ENCODE measurements around the gene TMEM109.

The TMEM109 gene

DNA sequence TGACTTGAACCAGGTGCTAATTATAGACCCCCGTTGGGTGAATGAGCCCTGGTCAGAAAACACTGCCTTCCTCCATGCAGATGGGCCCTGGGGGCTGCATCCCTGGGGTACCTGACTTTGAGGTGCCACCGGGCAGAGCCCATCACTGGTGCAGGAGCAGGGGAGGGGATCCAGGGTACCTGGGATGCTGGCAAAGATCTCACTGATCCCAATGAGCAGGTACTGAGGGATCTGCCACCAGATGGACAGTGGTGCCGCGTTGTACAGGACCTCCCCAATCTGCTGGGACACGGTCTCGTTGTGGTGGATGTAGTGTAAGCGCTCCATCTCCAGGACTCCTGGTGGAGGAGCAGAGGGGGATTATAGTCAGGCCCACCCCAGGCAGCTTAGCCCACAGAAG is 25.3 kb downstream of the TMEM109 start:
- no peak overlapping the region for H3K4me3 ChIP-seq (ENCODE audit: severe bottlenecking)
- no peak for ATAC-seq (ENCODE audit: low read depth)
- TF ChIP-seq, protein P1, sequence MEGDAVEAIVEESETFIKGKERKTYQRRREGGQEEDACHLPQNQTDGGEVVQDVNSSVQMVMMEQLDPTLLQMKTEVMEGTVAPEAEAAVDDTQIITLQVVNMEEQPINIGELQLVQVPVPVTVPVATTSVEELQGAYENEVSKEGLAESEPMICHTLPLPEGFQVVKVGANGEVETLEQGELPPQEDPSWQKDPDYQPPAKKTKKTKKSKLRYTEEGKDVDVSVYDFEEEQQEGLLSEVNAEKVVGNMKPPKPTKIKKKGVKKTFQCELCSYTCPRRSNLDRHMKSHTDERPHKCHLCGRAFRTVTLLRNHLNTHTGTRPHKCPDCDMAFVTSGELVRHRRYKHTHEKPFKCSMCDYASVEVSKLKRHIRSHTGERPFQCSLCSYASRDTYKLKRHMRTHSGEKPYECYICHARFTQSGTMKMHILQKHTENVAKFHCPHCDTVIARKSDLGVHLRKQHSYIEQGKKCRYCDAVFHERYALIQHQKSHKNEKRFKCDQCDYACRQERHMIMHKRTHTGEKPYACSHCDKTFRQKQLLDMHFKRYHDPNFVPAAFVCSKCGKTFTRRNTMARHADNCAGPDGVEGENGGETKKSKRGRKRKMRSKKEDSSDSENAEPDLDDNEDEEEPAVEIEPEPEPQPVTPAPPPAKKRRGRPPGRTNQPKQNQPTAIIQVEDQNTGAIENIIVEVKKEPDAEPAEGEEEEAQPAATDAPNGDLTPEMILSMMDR (IDR thresholded peaks at IDR 0.05; ENCODE audit: poor library complexity, severe bottlenecking) = no peak

GRCh38 chr11:60939855-60940254 is 25.9 kb downstream of the TMEM109 start:
- TF ChIP-seq, protein P1 (IDR thresholded peaks at IDR 0.05; ENCODE audit: poor library complexity, severe bottlenecking) = no peak
- Histone ChIP-seq H3K36me3 (ENCODE audit: low read depth) (no peaks in the 10 kb centered on the region), H3K4me3 (ENCODE audit: severe bottlenecking) (no peak overlapping the region), H3K4me1 (ENCODE audit: insufficient read depth, poor library complexity, severe bottlenecking) (no peaks in the 10 kb centered on the region), H3K27ac (ENCODE audit: poor library complexity, severe bottlenecking) (no peak overlapping the region), H3K9me3 (ENCODE audit: severe bottlenecking) (no peaks in the 10 kb centered on the region), H3K27me3 (ENCODE audit: insufficient read depth, poor library complexity, severe bottlenecking) (no peaks in the 10 kb centered on the region)
- DNase-seq (ENCODE audit: low spot score) (no peak), ATAC-seq (ENCODE audit: low read depth) (no peak)

More for the DNA sequence above, 25.3 kb downstream of the TMEM109 start:
- Histone ChIP-seq H3K27me3 (ENCODE audit: insufficient read depth, poor library complexity, severe bottlenecking) (no peaks in the 10 kb centered on the region), H3K27ac (ENCODE audit: poor library complexity, severe bottlenecking) (no peak overlapping the region), H3K4me1 (ENCODE audit: insufficient read depth, poor library complexity, severe bottlenecking) (no peaks in the 10 kb centered on the region), H3K9me3 (ENCODE audit: severe bottlenecking) (no peaks in the 10 kb centered on the region), H3K36me3 (ENCODE audit: low read depth) (no peaks in the 10 kb centered on the region)
- DNase-seq (ENCODE audit: low spot score) = no peak

DNA sequence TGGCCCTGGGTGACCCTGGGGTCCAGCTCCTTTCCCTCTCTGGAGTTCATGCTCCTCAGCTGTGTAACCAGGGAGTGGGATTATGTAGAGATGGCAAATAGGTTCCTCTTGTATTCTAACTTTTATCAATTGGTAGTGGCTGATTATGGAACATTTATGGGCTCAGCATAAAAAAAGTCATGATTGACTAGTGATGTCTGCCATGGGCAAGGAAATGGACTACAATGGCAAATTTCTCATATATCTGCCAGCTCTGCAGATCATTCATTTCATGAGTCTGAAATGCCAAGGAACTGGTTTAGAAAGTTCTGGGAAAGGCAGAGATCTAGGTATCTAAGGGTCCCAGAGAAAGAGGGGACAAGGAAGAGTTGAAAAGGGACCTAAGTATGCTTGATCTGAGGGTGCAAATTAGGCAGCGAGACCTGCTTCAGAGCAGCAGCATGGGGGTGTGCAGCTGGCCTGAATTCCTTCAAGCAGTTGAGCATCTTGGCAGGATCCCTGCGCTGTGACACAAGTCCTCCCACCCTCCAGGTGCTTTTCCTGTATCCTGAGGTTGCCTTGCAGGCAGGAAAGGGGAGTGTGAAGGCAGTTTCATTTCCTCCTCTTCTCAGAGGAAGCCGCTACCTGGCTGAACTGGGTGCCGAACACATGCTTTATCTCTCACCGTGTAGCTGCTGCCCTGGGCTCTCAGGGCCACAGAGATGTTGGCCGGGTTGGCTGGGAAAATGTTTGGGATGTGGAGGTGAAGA is 27.6 kb downstream of the TMEM109 start:
- H3K27ac ChIP-seq (ENCODE audit: poor library complexity, severe bottlenecking) = no peak overlapping the region
- no peaks in the 10 kb centered on the region for H3K27me3 ChIP-seq (ENCODE audit: insufficient read depth, poor library complexity, severe bottlenecking)
- TF ChIP-seq, protein P1 (IDR thresholded peaks at IDR 0.05; ENCODE audit: poor library complexity, severe bottlenecking) = no peak
- DNase-seq (ENCODE audit: low spot score) (no peak), ATAC-seq (ENCODE audit: low read depth) (no peak)
- H3K4me3 ChIP-seq (ENCODE audit: severe bottlenecking) = no peak overlapping the region
- H3K9me3 ChIP-seq (ENCODE audit: severe bottlenecking) = no peaks in the 10 kb centered on the region
- no peaks in the 10 kb centered on the region for H3K4me1 ChIP-seq (ENCODE audit: insufficient read depth, poor library complexity, severe bottlenecking)
- H3K36me3 ChIP-seq (ENCODE audit: low read depth) = no peaks in the 10 kb centered on the region

GRCh38 chr11:60942219-60942618 is 28.3 kb downstream of the TMEM109 start:
- H3K9me3 ChIP-seq (ENCODE audit: severe bottlenecking) = no peaks in the 10 kb centered on the region
- no peaks in the 10 kb centered on the region for H3K27me3 ChIP-seq (ENCODE audit: insufficient read depth, poor library complexity, severe bottlenecking)
- no peaks in the 10 kb centered on the region for H3K4me1 ChIP-seq (ENCODE audit: insufficient read depth, poor library complexity, severe bottlenecking)
- TF ChIP-seq, protein P1 (IDR thresholded peaks at IDR 0.05; ENCODE audit: poor library complexity, severe bottlenecking) = no peak
- no peak for ATAC-seq (ENCODE audit: low read depth)
- H3K27ac ChIP-seq (ENCODE audit: poor library complexity, severe bottlenecking) = no peak overlapping the region
- H3K4me3 ChIP-seq (ENCODE audit: severe bottlenecking) = no peak overlapping the region
- H3K36me3 ChIP-seq (ENCODE audit: low read depth) = no peaks in the 10 kb centered on the region
- no peak for DNase-seq (ENCODE audit: low spot score)

GRCh38 chr11:60942970-60943565 is 29.1 kb downstream of the TMEM109 start:
- no peak overlapping the region for H3K27ac ChIP-seq (ENCODE audit: poor library complexity, severe bottlenecking)
- no peaks in the 10 kb centered on the region for H3K36me3 ChIP-seq (ENCODE audit: low read depth)
- TF ChIP-seq, protein P1 (IDR thresholded peaks at IDR 0.05; ENCODE audit: poor library complexity, severe bottlenecking) = no peak
- H3K4me1 ChIP-seq (ENCODE audit: insufficient read depth, poor library complexity, severe bottlenecking) = no peaks in the 10 kb centered on the region
- ATAC-seq (ENCODE audit: low read depth) (peak; percentile 58), DNase-seq (ENCODE audit: low spot score) (no peak)
- no peak overlapping the region for H3K4me3 ChIP-seq (ENCODE audit: severe bottlenecking)
- no peaks in the 10 kb centered on the region for H3K9me3 ChIP-seq (ENCODE audit: severe bottlenecking)
- no peaks in the 10 kb centered on the region for H3K27me3 ChIP-seq (ENCODE audit: insufficient read depth, poor library complexity, severe bottlenecking)
